GM10248 (cell line): ENCODE data around the gene SDK1.

ENCODE experiments used
- CTCF ChIA-PET: fragments of 300-600 bp; sonication (Branson Sonifier 250); formaldehyde crosslinking; extraction: SDS; loops from one replicate; lab custom pipeline; 2021; ENCODE audit warnings: antibody characterized with exemption; lab: Yijun Ruan, JAX
- POLR2A ChIA-PET: fragments of 350-650 bp; sonication (Branson Sonifier 250); formaldehyde crosslinking; extraction: SDS; loops from one replicate; lab custom pipeline; 2020; ENCODE audit warnings: antibody characterized with exemption; lab: Yijun Ruan, JAX
- DNase-seq: peaks from one replicate; pipeline ENCODE4 v3.0.0; 2012; ENCODE audit errors: extremely low spot score
- CTCF ChIP-seq: IDR thresholded peaks from 2 replicates; pipeline ENCODE4 v1.5.1; 2012; ENCODE audit warnings: mild to moderate bottlenecking, low read depth; ENCODE audit errors: extremely low read depth, missing control alignments, control extremely low read depth

SDK1 gene

GRCh38 chr7:3790803-3791202 is 489.8 kb downstream of the SDK1 start:
- DNase-seq: no peak
- POLR2A ChIA-PET: no interaction called here
- CTCF ChIA-PET: interaction anchor here (1.2 kb wide), 1 partner anchor 38 kb away, joined by 3 read pairs; no protein-coding TSS in a partner anchor

GRCh38 chr7:3791327-3791726 is 490.3 kb downstream of the SDK1 start:
- no peak for DNase-seq
- CTCF ChIA-PET: interaction anchor here (1.2 kb wide), 1 partner anchor 38 kb away, joined by 3 read pairs; no protein-coding TSS in a partner anchor
- POLR2A ChIA-PET: no interaction called here
- no peak for TF ChIP-seq CTCF

More at GRCh38 chr7:3790803-3791202, 489.8 kb downstream of the SDK1 start:
- no peak for TF ChIP-seq CTCF

- no peak for DNase-seq
- POLR2A ChIA-PET: no interaction called here
- no peak for TF ChIP-seq CTCF
- CTCF ChIA-PET: interaction anchor here (0.9 to 1.5 kb wide), 3 partner anchors 10 to 29 kb away, joined by 3 to 4 read pairs (median 3); no protein-coding TSS in a partner anchor
Measured at GRCh38 chr7:3795141-3795540, 494.1 kb downstream of the SDK1 start.

- ChIA-PET POLR2A (no interaction called here), CTCF (interaction anchor here (1.5 kb wide), 1 partner anchor 29 kb away, joined by 3 read pairs; no protein-coding TSS in a partner anchor)
- no peak for TF ChIP-seq CTCF
- no peak for DNase-seq
Measured at GRCh38 chr7:3795781-3796180, 494.7 kb downstream of the SDK1 start.

- TF ChIP-seq CTCF: no peak
- DNase-seq: no peak
- POLR2A ChIA-PET: no interaction called here
- CTCF ChIA-PET: no interaction called here
Measured at GRCh38 chr7:3805151-3805550, 504.1 kb downstream of the SDK1 start.

- TF ChIP-seq CTCF: no peak
- DNase-seq: no peak
- ChIA-PET POLR2A (no interaction called here), CTCF (no interaction called here)
Measured at GRCh38 chr7:3806516-3806915, 505.5 kb downstream of the SDK1 start.
